Progenitor cell of endocrine pancreas (in vitro differentiated cells): ENCODE measurements around the gene MGRN1. TPM values are rescaled to one million over a fixed set of nuclear protein-coding genes. Genes with fewer than 3 reads are reported as not detected.
A peak's percentile ranks its signal among the peaks of the same experiment; 100 is the strongest.

Experiments
- DNase-seq: peaks from one replicate; pipeline ENCODE4 v3.0.0; 2021; ENCODE audit warnings: low spot score; ENCODE audit not compliant: unreplicated experiment
- H3K27ac Mint-ChIP-seq: 2 replicates; pipeline ENCODE4 v1.8.0; 2021; ENCODE audit warnings: mild to moderate bottlenecking, moderate library complexity, mixed read lengths
- H3K27me3 Mint-ChIP-seq: 2 replicates; pipeline ENCODE4 v1.8.0; 2021; ENCODE audit warnings: mixed read lengths
- H3K36me3 Mint-ChIP-seq: 2 replicates; pipeline ENCODE4 v1.8.0; 2022; ENCODE audit warnings: mixed read lengths; ENCODE audit not compliant: insufficient read depth
- H3K4me1 Mint-ChIP-seq: 2 replicates; pipeline ENCODE4 v1.8.0; 2021; ENCODE audit warnings: low read depth, mixed read lengths
- H3K4me3 Mint-ChIP-seq: 2 replicates; pipeline ENCODE4 v1.8.0; 2021; ENCODE audit warnings: low read depth, mild to moderate bottlenecking, moderate library complexity, mixed read lengths
- H3K9me3 Mint-ChIP-seq: 2 replicates; pipeline ENCODE4 v1.8.0; 2021; ENCODE audit warnings: low read depth, mixed read lengths
- CTCF ChIP-seq: fragments of 200-600 bp; sonication (generic); IDR thresholded peaks from one replicate; pipeline ENCODE4 v1.5.0; 2021; ENCODE audit warnings: antibody characterized with exemption, mild to moderate bottlenecking; ENCODE audit not compliant: unreplicated experiment
- total RNA-seq: library from RNA; stranded (reverse); gene quantifications from 2 replicates; pipeline ENCODE4 v1.2.1, GENCODE V29; 2021

MGRN1 gene
- total RNA-seq, 1 donor from 2014 or later, result 104 TPM

- H3K9me3 Mint-ChIP-seq, result no peaks in the 10 kb centered on the region
- TF ChIP-seq CTCF, result no peak
- no peaks in the 10 kb centered on the region for H3K4me1 Mint-ChIP-seq
These were observed 64.0 kb downstream of the MGRN1 start for GRCh38 chr16:4688674-4689045.

GRCh38 chr16:4689091-4689671, 64.6 kb downstream of the MGRN1 start:
- no peaks in the 10 kb centered on the region for H3K27me3 Mint-ChIP-seq
- no peak overlapping the region for H3K4me3 Mint-ChIP-seq
- no peak for DNase-seq
- no peaks in the 10 kb centered on the region for H3K4me1 Mint-ChIP-seq
- TF ChIP-seq CTCF, result no peak
- no peaks in the 10 kb centered on the region for H3K9me3 Mint-ChIP-seq
- H3K27ac Mint-ChIP-seq, result no peak overlapping the region
- H3K36me3 Mint-ChIP-seq, result peaks cover 2% of the 10 kb centered on the region

More at GRCh38 chr16:4688674-4689045, 64.0 kb downstream of the MGRN1 start:
- no peaks in the 10 kb centered on the region for H3K27me3 Mint-ChIP-seq
- DNase-seq, result no peak
- peaks cover 2% of the 10 kb centered on the region for H3K36me3 Mint-ChIP-seq
- no peak overlapping the region for H3K4me3 Mint-ChIP-seq
- no peak overlapping the region for H3K27ac Mint-ChIP-seq

GRCh38 chr16:4689864-4690704, 65.5 kb downstream of the MGRN1 start:
- H3K36me3 Mint-ChIP-seq, result peaks cover 2% of the 10 kb centered on the region
- TF ChIP-seq CTCF, result no peak
- H3K4me3 Mint-ChIP-seq, result no peak overlapping the region
- H3K4me1 Mint-ChIP-seq, result no peaks in the 10 kb centered on the region
- H3K27me3 Mint-ChIP-seq, result no peaks in the 10 kb centered on the region
- no peak overlapping the region for H3K27ac Mint-ChIP-seq
- no peak for DNase-seq
- no peaks in the 10 kb centered on the region for H3K9me3 Mint-ChIP-seq

- Mint-ChIP-seq H3K27me3 (no peaks in the 10 kb centered on the region), H3K27ac (peak overlapping the region; percentile 31), H3K36me3 (peaks cover 2% of the 10 kb centered on the region), H3K9me3 (no peaks in the 10 kb centered on the region), H3K4me1 (peaks cover 1% of the 10 kb centered on the region), H3K4me3 (no peak overlapping the region)
- no peak for DNase-seq
- TF ChIP-seq CTCF, result no peak
These were observed 66.5 kb downstream of the MGRN1 start for GRCh38 chr16:4690946-4691665.

GRCh38 chr16:4691666-4692412, 67.2 kb downstream of the MGRN1 start:
- TF ChIP-seq CTCF, result no peak

More at GRCh38 chr16:4691666-4692412, 67.2 kb downstream of the MGRN1 start:
- H3K27ac Mint-ChIP-seq, result peak overlapping the region; percentile 31
- H3K36me3 Mint-ChIP-seq, result peaks cover 2% of the 10 kb centered on the region
- H3K27me3 Mint-ChIP-seq, result no peaks in the 10 kb centered on the region
- no peak for DNase-seq
- no peaks in the 10 kb centered on the region for H3K9me3 Mint-ChIP-seq
- peaks cover 1% of the 10 kb centered on the region for H3K4me1 Mint-ChIP-seq
- no peak overlapping the region for H3K4me3 Mint-ChIP-seq
